Ishikawa (cell line): ENCODE results near the gene ESYT1.

ENCODE experiments used
- CEBPB ChIP-seq: IDR thresholded peaks from 2 replicates; pipeline ENCODE4 v1.6.1; 2012
- CREB1 ChIP-seq: IDR thresholded peaks from 2 replicates; pipeline ENCODE4 v1.6.1; 2012; ENCODE audit warnings: low read depth
- EGR1 ChIP-seq: IDR thresholded peaks from 2 replicates; pipeline ENCODE4 v1.6.1; 2012
- EP300 ChIP-seq: IDR thresholded peaks from 2 replicates; pipeline ENCODE4 v1.6.1; 2012; ENCODE audit warnings: borderline replicate concordance
- FOXM1 ChIP-seq: IDR thresholded peaks from 2 replicates; pipeline ENCODE4 v1.6.1; 2012; ENCODE audit warnings: low read depth, borderline replicate concordance
- MAX ChIP-seq: IDR thresholded peaks from 2 replicates; pipeline ENCODE4 v1.6.1; 2012
- NFIC ChIP-seq: IDR thresholded peaks from 2 replicates; pipeline ENCODE4 v1.6.1; 2012
- RAD21 ChIP-seq: IDR thresholded peaks from 2 replicates; pipeline ENCODE4 v1.6.1; 2012; ENCODE audit warnings: low read depth
- REST ChIP-seq: IDR thresholded peaks from 2 replicates; pipeline ENCODE4 v1.6.1; 2012; ENCODE audit warnings: low read depth, mild to moderate bottlenecking
- TAF1 ChIP-seq: IDR thresholded peaks from 2 replicates; pipeline ENCODE4 v1.6.1; 2012; ENCODE audit warnings: low read depth, mild to moderate bottlenecking
- TCF12 ChIP-seq: IDR thresholded peaks from 2 replicates; pipeline ENCODE4 v1.6.1; 2012; ENCODE audit warnings: low read depth
- TEAD4 ChIP-seq: IDR thresholded peaks from 2 replicates; pipeline ENCODE4 v1.6.1; 2012
- USF1 ChIP-seq: IDR thresholded peaks from 2 replicates; pipeline ENCODE4 v1.6.1; 2012
- YY1 ChIP-seq: IDR thresholded peaks from 2 replicates; pipeline ENCODE4 v1.6.1; 2012; ENCODE audit warnings: low read depth
- ZBTB7A ChIP-seq: IDR thresholded peaks from 2 replicates; pipeline ENCODE4 v1.6.1; 2012; ENCODE audit warnings: low read depth

ESYT1 gene

GRCh38 chr12:56118688-56119357 is 9.2 kb upstream of the ESYT1 start:
- TF ChIP-seq EGR1: no peak
- TF ChIP-seq NFIC: no peak
- TF ChIP-seq YY1: no peak
- no peak for TF ChIP-seq RAD21
- no peak for TF ChIP-seq TEAD4
- no peak for TF ChIP-seq REST
- TF ChIP-seq MAX: no peak
- TF ChIP-seq TCF12: no peak
- TF ChIP-seq FOXM1: no peak
- no peak for TF ChIP-seq TAF1
- TF ChIP-seq CEBPB: no peak

- peak; percentile 90 for TF ChIP-seq USF1
- TF ChIP-seq RAD21: peak; percentile 90
- TF ChIP-seq TEAD4: 0 out of 2 replicates have a peak, but pooled peaks have one; percentile 13
- peak; percentile 97 for TF ChIP-seq MAX
- no peak for TF ChIP-seq FOXM1
- TF ChIP-seq ZBTB7A: no peak
- no peak for TF ChIP-seq REST
- 0 out of 2 replicates have a peak, but pooled peaks have one; percentile 13 for TF ChIP-seq TAF1
- no peak for TF ChIP-seq CREB1
These were observed 8.7 kb upstream of the ESYT1 start for GRCh38 chr12:56119361-56119796.

- no peak for TF ChIP-seq EGR1
These were observed 7.8 kb upstream of the ESYT1 start for GRCh38 chr12:56120158-56120846.

- no peak for TF ChIP-seq EP300
- no peak for TF ChIP-seq MAX
- TF ChIP-seq CEBPB: no peak
- no peak for TF ChIP-seq TEAD4
- TF ChIP-seq USF1: no peak
- TF ChIP-seq NFIC: no peak
- TF ChIP-seq CREB1: no peak
- TF ChIP-seq FOXM1: no peak
- TF ChIP-seq ZBTB7A: no peak
- TF ChIP-seq TAF1: no peak
- TF ChIP-seq EGR1: no peak
- no peak for TF ChIP-seq TCF12
- no peak for TF ChIP-seq RAD21
- no peak for TF ChIP-seq YY1
- no peak for TF ChIP-seq REST
These were observed 6.7 kb upstream of the ESYT1 start for GRCh38 chr12:56121204-56121870.
